Activated T-helper 1 cell treated with anti-CD3 and anti-CD28 coated beads, Interleukin-12 subunit alpha, Interleukin-12 subunit beta, Interleukin-2, Interleukin-4 antibody, amounts not matched to agents 30 ng/mL and 10 ng/mL and 1 ng/mL, durations not matched to agents 14 hours and 24 hours and 36 hours (primary cell): ENCODE results near the gene VEGFD. TPM values are rescaled to one million over a fixed set of nuclear protein-coding genes. Genes with fewer than 3 reads are reported as not detected.
A peak's percentile ranks its signal among the peaks of the same experiment; 100 is the strongest.
"Not testable (repeated sequence)": the region's sequence is repeated elsewhere in the genome, so short reads cannot be mapped to it uniquely, and the experiment has no call there.

Experiments
- DNase-seq: peaks from one replicate; pipeline ENCODE4 v3.0.0; 2021; ENCODE audit warnings: low spot score
- H3K27ac Mint-ChIP-seq: one replicate; pipeline ENCODE4 v1.8.0; 2021; ENCODE audit warnings: mild to moderate bottlenecking, mixed read lengths
- H3K27me3 Mint-ChIP-seq: one replicate; pipeline ENCODE4 v1.8.0; 2022; ENCODE audit warnings: mild to moderate bottlenecking, moderate library complexity, mixed read lengths; ENCODE audit not compliant: insufficient read depth
- H3K36me3 Mint-ChIP-seq: one replicate; pipeline ENCODE4 v1.8.0; 2021; ENCODE audit warnings: low read depth, mixed read lengths
- H3K4me1 Mint-ChIP-seq: one replicate; pipeline ENCODE4 v1.8.0; 2021; ENCODE audit warnings: low read depth, mixed read lengths
- H3K4me3 Mint-ChIP-seq: one replicate; pipeline ENCODE4 v1.8.0; 2021; ENCODE audit warnings: mild to moderate bottlenecking, moderate library complexity, mixed read lengths
- H3K9me3 Mint-ChIP-seq: one replicate; pipeline ENCODE4 v1.8.0; 2021; ENCODE audit warnings: mixed read lengths
- intact Hi-C: fragments of 100-400 bp; cut with micrococcal nuclease; formaldehyde crosslinking; loops from one replicate; pipeline ENCODE4 v1.15.1; 2024
- total RNA-seq: library from RNA; stranded (reverse); gene quantifications from 2 replicates; pipeline ENCODE4 v1.2.3, GENCODE V29; 2022

The VEGFD gene
- total RNA-seq, 1 donor from 2014 or later, result not detected

DNA sequence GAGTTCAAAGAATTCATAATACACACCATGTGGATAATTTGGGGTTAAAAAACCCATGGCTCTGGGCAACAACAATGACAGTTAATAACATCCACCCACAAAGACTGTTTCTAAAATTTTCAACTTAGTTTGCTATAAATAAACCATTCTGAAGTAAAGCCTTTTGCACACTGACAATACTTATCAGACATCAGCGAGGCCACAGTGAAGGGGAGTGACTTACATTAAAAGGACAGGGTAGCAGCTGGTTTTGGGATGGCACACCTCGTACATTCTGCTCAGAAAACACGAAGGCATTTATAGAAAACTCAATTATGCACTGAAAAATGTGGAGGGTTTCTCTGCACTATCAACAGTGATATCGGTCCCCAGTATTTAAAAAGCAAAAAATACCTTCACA is 63.9 kb downstream of the VEGFD start:
- Mint-ChIP-seq H3K27me3 (no peaks in the 10 kb centered on the region), H3K36me3 (peaks cover 23% of the 10 kb centered on the region), H3K9me3 (no peaks in the 10 kb centered on the region), H3K4me1 (no peaks in the 10 kb centered on the region), H3K27ac (no peak overlapping the region), H3K4me3 (no peak overlapping the region)
- intact Hi-C loops, result no loop called here
- no peak for DNase-seq

DNA sequence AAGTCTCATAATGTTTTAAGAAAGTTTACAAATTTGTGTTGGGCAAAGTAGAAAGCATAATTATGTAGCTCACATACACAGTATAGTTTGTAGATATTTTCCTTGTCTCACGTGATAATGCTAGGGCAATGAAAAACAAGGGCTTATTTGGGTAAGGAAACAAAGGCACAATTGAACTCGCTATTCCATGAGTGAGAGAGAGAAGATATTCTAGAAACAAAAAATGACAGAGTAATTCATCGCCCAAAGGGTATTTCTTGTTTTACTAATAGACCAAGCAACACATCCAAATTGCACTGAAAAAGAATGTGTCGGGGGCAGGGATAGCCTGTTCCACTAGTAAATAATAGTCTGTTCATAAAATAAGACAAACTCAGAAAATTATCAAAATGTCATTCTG is 65.1 kb downstream of the VEGFD start:
- Mint-ChIP-seq H3K4me1 (no peaks in the 10 kb centered on the region), H3K4me3 (no peak overlapping the region), H3K27me3 (no peaks in the 10 kb centered on the region), H3K27ac (no peak overlapping the region), H3K36me3 (peaks cover 17% of the 10 kb centered on the region), H3K9me3 (no peaks in the 10 kb centered on the region)
- DNase-seq, result no peak
- intact Hi-C loops, result no loop called here

DNA sequence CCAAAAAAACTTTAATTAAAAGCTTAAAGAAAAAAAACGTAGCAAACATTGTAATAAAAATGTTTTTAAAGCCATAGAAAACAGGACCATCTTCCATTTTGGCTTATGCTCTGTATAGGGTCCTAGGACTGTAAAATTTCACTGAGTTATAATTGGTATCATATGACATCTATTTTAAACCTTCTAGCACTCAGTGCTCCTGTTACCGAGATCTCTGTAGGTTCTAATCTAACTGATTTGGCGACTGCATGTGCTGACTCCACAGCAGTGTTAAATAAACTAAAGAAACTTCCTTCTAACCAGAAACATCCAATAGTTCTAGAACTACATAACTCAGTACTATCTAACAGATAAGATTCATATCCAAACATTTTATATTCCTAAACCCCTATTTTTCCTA is 68.7 kb downstream of the VEGFD start, which contains the start of gene ASB11:
ASB11 (minus strand) TSS at position 132 of the 400 bp plus-strand sequence; CDS start at position 97, 35 bp downstream.
- no peak for DNase-seq
- Mint-ChIP-seq H3K4me1 (no peaks in the 10 kb centered on the region), H3K36me3 (peaks cover 8% of the 10 kb centered on the region), H3K27ac (no peak within 1 kb of the TSS), H3K4me3 (no peak within 1 kb of the TSS), H3K9me3 (no peaks in the 10 kb centered on the region), H3K27me3 (no peaks in the 10 kb centered on the region)
- intact Hi-C loops, result no loop called here

DNA sequence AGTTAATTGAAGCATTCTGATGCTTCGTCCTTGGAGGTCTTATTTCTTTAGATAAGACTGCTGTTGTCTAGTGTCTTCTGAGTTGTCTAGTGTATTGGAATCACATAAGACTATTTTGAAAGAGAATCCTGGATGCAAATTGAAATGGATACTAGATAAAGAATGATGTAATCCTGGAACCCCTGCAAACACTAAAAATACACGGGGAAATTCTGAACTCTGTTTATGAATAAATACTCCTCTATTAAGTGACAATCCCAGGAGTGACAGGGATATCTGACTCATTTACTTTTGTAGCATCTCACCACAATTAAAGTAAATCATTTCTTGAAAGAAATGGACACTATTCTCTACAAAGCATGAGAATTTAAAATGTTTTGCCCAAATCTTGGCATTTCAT is 69.7 kb downstream of the VEGFD start:
- H3K36me3 Mint-ChIP-seq, result peaks cover 5% of the 10 kb centered on the region
- H3K4me1 Mint-ChIP-seq, result no peaks in the 10 kb centered on the region
- no peak for DNase-seq
- H3K4me3 Mint-ChIP-seq, result no peak overlapping the region
- H3K9me3 Mint-ChIP-seq, result no peaks in the 10 kb centered on the region
- no peaks in the 10 kb centered on the region for H3K27me3 Mint-ChIP-seq
- no peak overlapping the region for H3K27ac Mint-ChIP-seq
- intact Hi-C loops, result no loop called here

DNA sequence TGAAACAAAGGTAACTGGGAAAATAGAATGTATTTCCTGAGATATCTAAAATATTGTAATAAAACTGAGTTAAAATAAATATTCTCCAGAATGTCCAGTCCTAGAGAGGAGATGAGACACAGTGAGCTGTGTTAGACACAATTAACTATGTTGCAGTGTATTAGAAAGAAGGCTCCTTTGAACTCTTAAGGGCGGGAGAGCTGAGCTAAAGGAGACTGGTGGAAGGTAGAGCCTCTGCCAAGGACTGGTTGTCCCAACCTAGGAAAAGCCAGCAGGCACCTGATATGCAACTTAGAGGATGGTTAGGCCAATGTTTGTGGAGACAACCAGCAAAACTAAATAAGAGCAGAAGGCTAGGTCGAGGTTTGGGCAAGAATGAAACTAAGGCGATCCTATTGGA is 73.1 kb downstream of the VEGFD start:
- Mint-ChIP-seq H3K27me3 (no peaks in the 10 kb centered on the region), H3K4me1 (no peaks in the 10 kb centered on the region)

DNA sequence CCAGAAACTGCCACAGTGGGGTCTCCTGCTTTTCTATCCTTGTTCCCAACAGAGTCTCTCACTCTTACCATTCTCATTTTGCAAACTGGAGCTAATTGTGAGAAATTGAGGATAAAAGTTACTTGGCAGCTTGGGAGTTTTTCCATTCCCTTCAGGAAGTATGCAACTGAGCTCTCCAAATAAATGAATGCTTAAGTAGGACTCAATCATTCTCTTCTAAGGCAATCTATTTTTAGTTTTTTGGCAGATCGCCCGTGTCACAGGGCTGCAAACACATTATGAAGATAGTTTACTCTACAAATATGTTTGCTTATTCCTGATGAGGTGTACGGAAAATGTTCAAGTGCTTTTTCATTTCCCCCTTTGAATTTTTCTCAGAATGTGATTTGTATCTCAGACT is 74.1 kb downstream of the VEGFD start:
- Mint-ChIP-seq H3K4me3 (no peak overlapping the region), H3K9me3 (no peaks in the 10 kb centered on the region), H3K36me3 (no peaks in the 10 kb centered on the region), H3K27ac (no peak overlapping the region), H3K4me1 (no peaks in the 10 kb centered on the region), H3K27me3 (no peaks in the 10 kb centered on the region)
- intact Hi-C loops, result no loop called here
- DNase-seq, result no peak

More for the DNA sequence above, 73.1 kb downstream of the VEGFD start:
- no peak overlapping the region for H3K27ac Mint-ChIP-seq
- intact Hi-C loops, result no loop called here
- H3K9me3 Mint-ChIP-seq, result no peaks in the 10 kb centered on the region
- H3K4me3 Mint-ChIP-seq, result no peak overlapping the region
- no peak for DNase-seq
- no peaks in the 10 kb centered on the region for H3K36me3 Mint-ChIP-seq

DNA sequence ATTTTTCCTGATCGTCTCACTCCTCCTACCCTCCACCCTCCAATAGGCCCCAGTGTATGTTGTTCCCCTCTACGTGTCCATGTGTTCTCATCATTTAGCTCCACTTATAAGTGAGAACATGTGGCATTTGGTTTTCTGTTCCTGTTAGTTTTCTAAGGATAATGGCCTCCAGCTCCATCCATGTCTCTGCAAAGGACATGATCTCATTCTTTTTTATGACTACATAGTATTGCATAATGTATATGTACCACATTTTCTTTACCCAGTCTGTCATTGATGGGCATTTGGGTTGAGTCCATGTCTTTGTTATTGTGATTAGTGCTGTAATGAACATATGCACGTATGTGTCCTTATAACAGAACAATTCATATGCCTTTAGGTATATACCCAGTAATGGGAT is 78.3 kb downstream of the VEGFD start:
- H3K4me3 Mint-ChIP-seq, H3K9me3 Mint-ChIP-seq, H3K36me3 Mint-ChIP-seq, H3K27ac Mint-ChIP-seq, intact Hi-C loops, H3K4me1 Mint-ChIP-seq, H3K27me3 Mint-ChIP-seq, DNase-seq: not testable (repeated sequence)

DNA sequence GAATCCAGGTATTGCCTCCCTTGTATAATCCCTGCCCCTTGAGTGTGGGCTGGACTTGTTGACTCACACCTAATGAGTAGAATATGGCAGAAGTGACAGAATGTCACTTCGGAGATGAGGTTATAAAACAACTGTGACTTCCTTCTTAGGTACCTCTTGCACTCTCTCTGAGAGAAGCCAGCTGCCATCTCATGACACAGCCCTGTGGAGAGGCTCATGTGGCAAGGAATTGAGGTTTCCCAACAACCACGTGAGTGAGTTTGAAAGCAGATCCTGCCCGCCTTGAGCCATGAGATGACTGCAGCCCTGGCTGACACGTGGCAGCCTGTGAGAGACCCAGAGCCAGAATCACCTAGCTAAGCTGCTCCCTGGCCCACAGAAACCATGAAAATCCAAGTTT is 82.3 kb downstream of the VEGFD start:
- no peak overlapping the region for H3K4me3 Mint-ChIP-seq
- H3K9me3 Mint-ChIP-seq, result no peaks in the 10 kb centered on the region
- H3K4me1 Mint-ChIP-seq, result no peaks in the 10 kb centered on the region
- no peak overlapping the region for H3K27ac Mint-ChIP-seq
- DNase-seq, result peak; percentile 0
- no peaks in the 10 kb centered on the region for H3K36me3 Mint-ChIP-seq
- intact Hi-C loops, result no loop called here
- H3K27me3 Mint-ChIP-seq, result peaks cover 2% of the 10 kb centered on the region

DNA sequence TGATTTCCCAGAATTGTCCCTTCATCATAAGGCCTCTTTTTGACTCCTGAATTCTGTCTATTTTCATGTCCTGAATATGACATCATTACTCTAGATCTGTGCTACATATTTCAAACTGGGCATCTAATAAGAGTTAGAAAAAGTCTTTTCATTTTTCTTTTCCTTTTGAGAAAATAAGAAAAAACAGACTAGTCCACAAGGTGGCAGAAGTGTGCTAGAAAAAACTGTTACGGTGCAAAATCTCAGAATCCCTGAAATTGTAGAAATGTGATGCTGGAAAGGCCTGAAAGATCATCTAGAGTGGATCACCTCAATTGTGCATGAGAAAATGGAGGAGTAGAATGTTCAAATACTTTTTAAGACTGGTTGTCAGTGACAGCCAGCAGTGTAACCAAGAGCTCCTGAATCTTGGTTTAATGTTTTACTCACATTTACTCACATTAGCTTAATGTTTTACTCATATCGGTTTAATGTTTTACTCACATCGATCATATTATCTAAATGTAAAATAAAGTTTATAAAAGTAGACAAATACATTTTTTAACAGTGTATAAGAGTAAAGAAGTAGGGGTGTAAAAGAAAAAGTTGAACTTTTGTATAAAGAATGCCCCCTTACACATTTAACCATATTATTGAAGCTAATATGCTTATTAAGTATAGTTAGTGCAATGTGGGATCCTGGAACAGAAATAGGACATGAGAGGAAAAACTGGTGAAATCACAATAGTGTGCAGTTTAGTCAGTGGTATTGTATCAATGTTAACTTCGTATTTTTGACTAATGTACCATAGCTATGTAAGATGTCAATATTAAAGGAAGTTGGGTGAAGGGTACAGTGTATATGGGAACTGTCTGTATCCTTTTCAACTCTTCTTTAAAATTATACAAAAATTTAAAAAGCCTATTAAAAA is 84.0 kb downstream of the VEGFD start:
- H3K36me3 Mint-ChIP-seq, result no peaks in the 10 kb centered on the region
- DNase-seq, result no peak

DNA sequence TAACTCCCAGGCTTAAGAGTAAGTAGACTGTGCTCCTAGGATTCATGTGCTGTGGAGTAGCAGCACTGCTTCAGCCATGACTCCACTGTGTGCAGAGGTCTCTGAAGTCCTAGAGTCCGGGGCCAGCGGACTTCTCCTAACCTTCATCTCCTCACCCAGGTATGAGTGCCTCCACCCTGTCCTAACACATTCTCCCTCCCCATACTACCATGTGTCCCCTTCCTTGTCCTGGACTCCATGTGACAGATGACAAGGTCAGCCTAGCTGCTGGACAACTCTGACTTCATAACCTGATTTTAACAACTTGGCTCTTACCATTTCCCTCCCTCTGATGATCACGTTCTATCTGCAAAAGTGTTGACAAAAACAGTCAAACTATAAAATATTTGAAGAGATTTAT is 85.4 kb downstream of the VEGFD start:
- intact Hi-C loops, result no loop called here
- peaks cover 2% of the 10 kb centered on the region for H3K27me3 Mint-ChIP-seq
- H3K4me3 Mint-ChIP-seq, result no peak overlapping the region
- H3K4me1 Mint-ChIP-seq, result no peaks in the 10 kb centered on the region
- no peaks in the 10 kb centered on the region for H3K9me3 Mint-ChIP-seq
- no peaks in the 10 kb centered on the region for H3K36me3 Mint-ChIP-seq
- DNase-seq, result no peak
- no peak overlapping the region for H3K27ac Mint-ChIP-seq

More for the DNA sequence above, 84.0 kb downstream of the VEGFD start:
- Mint-ChIP-seq H3K27me3 (peaks cover 2% of the 10 kb centered on the region), H3K4me1 (no peaks in the 10 kb centered on the region), H3K4me3 (no peak overlapping the region), H3K27ac (no peak overlapping the region), H3K9me3 (no peaks in the 10 kb centered on the region)
- intact Hi-C loops, result no loop called here

DNA sequence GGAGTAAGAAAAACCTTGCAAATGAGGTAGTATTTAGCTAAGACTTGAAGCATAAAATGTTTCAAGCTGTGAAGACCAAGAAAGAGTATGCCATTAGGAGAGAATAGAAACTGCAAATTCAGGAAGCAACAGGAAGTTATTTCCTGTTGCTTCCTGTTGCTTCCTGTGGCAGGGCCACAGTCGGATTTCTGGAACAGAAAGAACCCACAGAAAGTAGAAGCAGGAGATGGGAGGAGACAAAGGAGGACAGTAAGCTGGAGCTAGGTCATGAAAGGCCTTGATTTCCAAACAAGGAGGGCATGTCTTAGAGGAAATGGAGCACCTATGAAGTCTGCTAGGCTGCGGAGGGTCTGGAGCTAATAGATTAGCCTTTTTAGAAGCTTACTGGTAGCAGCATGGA is 86.0 kb downstream of the VEGFD start:
- Mint-ChIP-seq H3K27me3 (peaks cover 2% of the 10 kb centered on the region), H3K4me3 (no peak overlapping the region), H3K36me3 (no peaks in the 10 kb centered on the region), H3K9me3 (no peaks in the 10 kb centered on the region), H3K27ac (no peak overlapping the region), H3K4me1 (no peaks in the 10 kb centered on the region)
- DNase-seq, result no peak
- intact Hi-C loops, result no loop called here
